Body of pancreas (tissue), 4 donors: ENCODE measurements around the gene KIAA1614. TPM values are rescaled to one million over a fixed set of nuclear protein-coding genes. Genes with fewer than 3 reads are reported as not detected.

ENCODE experiments used
- ATAC-seq: fragments of 150-250 bp; one replicate; pipeline ENCODE4 v1.9.1; 2016
- DNase-seq, 4 donors: peaks; one replicate each; pipeline ENCODE4 v3.0.0-alpha.2; 2019
- H3K27ac ChIP-seq, 4 donors: fragments of 200-600 bp; sonication (generic); 1 replicate in 3 of 4; 2 replicates in 1 of 4; pipeline versions ENCODE4 v1.5.1 to v1.6.1; 2016 to 2019; ENCODE audit warnings: mild to moderate bottlenecking in 1 of 4, mixed read lengths in 1 of 4, moderate library complexity in 1 of 4
- H3K27me3 ChIP-seq, 2 donors: fragments of 200-600 bp; sonication (generic); one replicate each; pipeline ENCODE4 v1.6.0; 2016; ENCODE audit warnings: mild to moderate bottlenecking in 1 of 2
- H3K36me3 ChIP-seq, 2 donors: fragments of 200-600 bp; sonication (generic); replicated peaks in 1 of 2; 2 replicates each; pipeline ENCODE4 v1.5.1; 2016; ENCODE audit warnings: low read depth in 2 of 2; ENCODE audit not compliant: insufficient read depth in 1 of 2
- H3K4me1 ChIP-seq: fragments of 200-600 bp; sonication (generic); one replicate; pipeline ENCODE4 v1.6.0; 2016
- H3K4me3 ChIP-seq, 2 donors: fragments of 200-600 bp; sonication (generic); 1 replicate in 1 of 2; 2 replicates in 1 of 2; pipeline ENCODE4 v1.5.1; 2016 to 2019
- H3K9me3 ChIP-seq, 3 donors: fragments of 200-600 bp; sonication (generic); 1 replicate in 2 of 3; 2 replicates in 1 of 3; pipeline ENCODE4 v1.5.1; 2016
- POLR2A ChIP-seq, 3 donors: fragments of 450-650 bp; IDR thresholded peaks; one replicate each; pipeline ENCODE4 v1.6.1; 2016; ENCODE audit warnings: antibody characterized with exemption in 3 of 3, mild to moderate bottlenecking in 2 of 3
- WGBS, 2 donors: methylation state at CpG; one replicate each; pipeline ENCODE4 v1.1.5; 2017; 5-methylcytosine and 5-hydroxymethylcytosine counted together
- intact Hi-C: fragments of 100-400 bp; cut with DNase I; formaldehyde crosslinking; loops from one replicate; pipeline ENCODE4 v1.15.1; 2023
- total RNA-seq, 2 donors: library from RNA; depleted of rRNA; stranded (reverse); fragments of >200 nt; gene quantifications; one replicate each; pipeline ENCODE4 v1.1.0, GENCODE V29; 2016
- TF ChIP-seq, protein P1 (sequence below), 7 experiments: fragments of 450-650 bp in 4 of 7; fragments of 200-600 bp in 3 of 7; sonication (generic) in 3 of 7; IDR thresholded peaks; one replicate each; pipeline ENCODE4 v1.5.1; 2016 to 2019; ENCODE audit warnings: antibody characterized with exemption in 7 of 7

Gene KIAA1614
- total RNA-seq, 2 donors from 2014 or later: 0.52 to 4.3 TPM

DNA sequence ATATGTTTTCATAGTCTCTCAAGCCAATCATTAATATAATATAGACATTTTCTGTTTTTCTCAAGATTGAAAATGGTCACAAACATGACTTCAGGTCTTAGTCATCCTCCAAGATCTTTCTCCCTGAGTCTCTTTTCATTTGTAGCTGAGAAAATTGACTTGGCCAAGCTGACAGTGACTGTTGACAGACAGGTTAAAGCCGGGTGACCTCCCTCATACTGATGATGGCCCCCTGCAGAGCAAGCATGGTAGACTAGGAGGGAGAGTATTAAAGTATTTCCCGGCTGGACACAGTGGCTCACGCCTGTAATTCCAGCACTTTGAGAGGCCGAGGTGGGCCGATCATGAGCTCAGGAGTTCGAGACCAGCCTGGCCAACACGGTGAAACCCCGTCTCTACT lies 6.8 kb upstream of the KIAA1614 start:
- DNase-seq (no peak), ATAC-seq (no peak)
- H3K27me3 ChIP-seq: no peaks in the 10 kb centered on the region
- TF ChIP-seq, protein P1, sequence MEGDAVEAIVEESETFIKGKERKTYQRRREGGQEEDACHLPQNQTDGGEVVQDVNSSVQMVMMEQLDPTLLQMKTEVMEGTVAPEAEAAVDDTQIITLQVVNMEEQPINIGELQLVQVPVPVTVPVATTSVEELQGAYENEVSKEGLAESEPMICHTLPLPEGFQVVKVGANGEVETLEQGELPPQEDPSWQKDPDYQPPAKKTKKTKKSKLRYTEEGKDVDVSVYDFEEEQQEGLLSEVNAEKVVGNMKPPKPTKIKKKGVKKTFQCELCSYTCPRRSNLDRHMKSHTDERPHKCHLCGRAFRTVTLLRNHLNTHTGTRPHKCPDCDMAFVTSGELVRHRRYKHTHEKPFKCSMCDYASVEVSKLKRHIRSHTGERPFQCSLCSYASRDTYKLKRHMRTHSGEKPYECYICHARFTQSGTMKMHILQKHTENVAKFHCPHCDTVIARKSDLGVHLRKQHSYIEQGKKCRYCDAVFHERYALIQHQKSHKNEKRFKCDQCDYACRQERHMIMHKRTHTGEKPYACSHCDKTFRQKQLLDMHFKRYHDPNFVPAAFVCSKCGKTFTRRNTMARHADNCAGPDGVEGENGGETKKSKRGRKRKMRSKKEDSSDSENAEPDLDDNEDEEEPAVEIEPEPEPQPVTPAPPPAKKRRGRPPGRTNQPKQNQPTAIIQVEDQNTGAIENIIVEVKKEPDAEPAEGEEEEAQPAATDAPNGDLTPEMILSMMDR (IDR thresholded peaks at IDR 0.05): no peak
- no peak for TF ChIP-seq POLR2A (IDR thresholded peaks at IDR 0.05)
- H3K4me3 ChIP-seq: no peak overlapping the region
- no peak overlapping the region for H3K27ac ChIP-seq
- whole genome bisulfite sequencing, 2 donors: 78 to 84% methylated on average over 8 of the region's 8 CpGs
- no peaks in the 10 kb centered on the region for H3K36me3 ChIP-seq
- intact Hi-C loops: no loop called here
- H3K4me1 ChIP-seq: no peaks in the 10 kb centered on the region
- no peaks in the 10 kb centered on the region for H3K9me3 ChIP-seq

GRCh38 chr1:180906511-180906910 lies 6.2 kb upstream of the KIAA1614 start:
- Histone ChIP-seq H3K4me1 (peaks cover 2% of the 10 kb centered on the region), H3K36me3 (no peaks in the 10 kb centered on the region), H3K27me3 (no peaks in the 10 kb centered on the region), H3K9me3 (no peaks in the 10 kb centered on the region), H3K27ac (no peak overlapping the region), H3K4me3 (no peak overlapping the region)
- no peak for TF ChIP-seq POLR2A (IDR thresholded peaks at IDR 0.05)
- TF ChIP-seq, protein P1 (IDR thresholded peaks at IDR 0.05): no peak
- ATAC-seq (no peak), DNase-seq (no peak)
- 83 to 89% methylated on average over 7 to 9 of the region's 9 CpGs for WGBS, 2 donors
- intact Hi-C loops: no loop called here

DNA sequence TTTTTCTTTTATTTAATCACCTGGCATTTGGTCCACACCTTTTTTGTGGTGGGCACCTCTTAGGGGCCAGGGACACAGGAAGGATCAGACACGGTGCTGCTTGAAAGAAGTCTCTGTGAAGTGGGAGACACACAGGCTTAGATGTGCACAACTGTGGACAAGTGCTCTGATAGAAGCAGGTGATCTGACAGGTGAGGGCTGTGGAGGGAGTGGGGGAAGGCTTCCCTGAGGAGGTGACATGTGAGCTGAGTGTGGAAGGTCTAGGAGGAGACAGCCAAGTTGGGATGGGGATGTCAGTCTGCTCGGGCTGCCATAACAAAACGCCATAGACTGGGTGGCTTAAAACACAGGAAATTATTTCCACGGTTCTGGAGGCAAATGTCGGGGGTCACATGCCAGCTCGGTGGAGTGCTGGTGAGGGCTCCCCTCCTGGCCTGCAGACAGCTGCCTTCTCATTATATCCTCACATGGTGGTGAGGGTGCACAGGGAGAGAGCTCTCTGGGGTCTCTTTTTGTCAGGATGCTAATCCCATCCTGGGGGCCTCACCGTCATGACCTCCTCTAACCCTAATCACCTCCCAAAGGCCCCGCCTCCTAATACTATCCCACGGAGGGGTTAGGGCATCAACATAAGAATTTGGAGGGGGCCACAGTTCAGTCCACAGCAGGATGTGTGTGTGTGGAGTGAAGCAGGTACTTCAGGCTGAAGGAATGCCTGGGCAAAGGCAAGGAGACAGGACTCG lies 5.2 kb upstream of the KIAA1614 start:
- Histone ChIP-seq H3K27ac (no peak overlapping the region), H3K36me3 (no peaks in the 10 kb centered on the region), H3K4me3 (no peak overlapping the region), H3K4me1 (peaks cover 12% of the 10 kb centered on the region), H3K27me3 (peaks cover 0 to 5% of the 10 kb centered on the region in 2 donors), H3K9me3 (no peaks in the 10 kb centered on the region)
- DNase-seq: no peak
- TF ChIP-seq, protein P1 (IDR thresholded peaks at IDR 0.05): no peak
- no peak for TF ChIP-seq POLR2A (IDR thresholded peaks at IDR 0.05)
- WGBS, 2 donors: 74 to 85% methylated on average over 10 of the region's 10 CpGs
- ATAC-seq: no peak
- intact Hi-C loops: no loop called here

- peaks cover 0 to 12% of the 10 kb centered on the region in 2 donors for H3K27me3 ChIP-seq
- WGBS, 2 donors: 82 to 85% methylated on average over 15 of the region's 15 CpGs
- no peak overlapping the region for H3K4me3 ChIP-seq
- no peaks in the 10 kb centered on the region for H3K36me3 ChIP-seq
- no peak for ATAC-seq
- H3K4me1 ChIP-seq: peaks cover 19% of the 10 kb centered on the region
- no peak overlapping the region for H3K27ac ChIP-seq
- no peak for DNase-seq
- TF ChIP-seq, protein P1 (IDR thresholded peaks at IDR 0.05): no peak
- TF ChIP-seq POLR2A (IDR thresholded peaks at IDR 0.05): no peak
- intact Hi-C loops: no loop called here
- H3K9me3 ChIP-seq: no peaks in the 10 kb centered on the region
These were observed 4.5 kb upstream of the KIAA1614 start for GRCh38 chr1:180908074-180908765.
